Neural progenitor cell (in vitro differentiated cells): ENCODE data around the gene TUNAR. TPM values are rescaled to one million over a fixed set of nuclear protein-coding genes. Genes with fewer than 3 reads are reported as not detected.

Experiments
- DNase-seq: peaks from one replicate; pipeline ENCODE4 v3.0.0-alpha.2; 2016; ENCODE audit warnings: low spot score
- H2AFZ ChIP-seq: fragments of 200-600 bp; sonication (generic); replicated peaks from 2 replicates; pipeline ENCODE4 v1.6.1; 2016; ENCODE audit warnings: antibody characterized with exemption
- H3F3A ChIP-seq: fragments of 200-600 bp; sonication (generic); 2 replicates; pipeline ENCODE4 v1.6.1; 2016; ENCODE audit warnings: antibody characterized with exemption, low read depth
- H3K27ac ChIP-seq: fragments of 200-600 bp; sonication (generic); 2 replicates; pipeline ENCODE4 v1.5.1; 2016; ENCODE audit warnings: mild to moderate bottlenecking
- H3K27me3 ChIP-seq: fragments of 200-600 bp; sonication (generic); 2 replicates; pipeline ENCODE4 v1.6.1; 2016; ENCODE audit warnings: mild to moderate bottlenecking, moderate library complexity
- H3K36me3 ChIP-seq: fragments of 200-600 bp; sonication (generic); 2 replicates; pipeline ENCODE4 v1.5.1; 2016
- H3K4me1 ChIP-seq: fragments of 200-600 bp; sonication (generic); 2 replicates; pipeline ENCODE4 v1.6.1; 2016; ENCODE audit warnings: mixed run types
- H3K4me2 ChIP-seq: fragments of 200-600 bp; sonication (generic); 2 replicates; pipeline ENCODE4 v1.6.1; 2016
- H3K4me3 ChIP-seq: fragments of 200-600 bp; sonication (generic); 2 replicates; pipeline ENCODE4 v1.5.1; 2016
- H3K79me2 ChIP-seq: fragments of 200-600 bp; sonication (generic); 2 replicates; pipeline ENCODE4 v1.6.1; 2016; ENCODE audit warnings: low read depth
- H3K9ac ChIP-seq: fragments of 200-600 bp; sonication (generic); 2 replicates; pipeline ENCODE4 v1.6.1; 2016
- H3K9me3 ChIP-seq: fragments of 200-600 bp; sonication (generic); 2 replicates; pipeline ENCODE4 v1.5.1; 2016; ENCODE audit warnings: low read depth
- H4K20me1 ChIP-seq: fragments of 200-600 bp; sonication (generic); 2 replicates; pipeline ENCODE4 v1.6.1; 2016; ENCODE audit warnings: low read depth
- H3K27ac Mint-ChIP-seq: 3 replicates; pipeline ENCODE4 v1.8.0; 2021; ENCODE audit warnings: mixed read lengths
- H3K27me3 Mint-ChIP-seq: 2 replicates; pipeline ENCODE4 v1.8.0; 2022; ENCODE audit warnings: low read depth, mild to moderate bottlenecking, inconsistent platforms, moderate library complexity, mixed read lengths; ENCODE audit not compliant: insufficient read depth
- H3K36me3 Mint-ChIP-seq: 3 replicates; pipeline ENCODE4 v1.8.0; 2021; ENCODE audit warnings: mixed read lengths
- H3K4me1 Mint-ChIP-seq: 3 replicates; pipeline ENCODE4 v1.8.0; 2021; ENCODE audit warnings: mixed read lengths
- H3K4me3 Mint-ChIP-seq: 3 replicates; pipeline ENCODE4 v1.8.0; 2021; ENCODE audit warnings: mild to moderate bottlenecking, moderate library complexity, mixed read lengths
- H3K9me3 Mint-ChIP-seq: 3 replicates; pipeline ENCODE4 v1.8.0; 2020; ENCODE audit warnings: mixed read lengths
- EZH2 ChIP-seq: fragments of 200-600 bp; sonication (generic); IDR thresholded peaks from 2 replicates; pipeline ENCODE4 v1.6.1; 2017; ENCODE audit warnings: antibody characterized with exemption, mild to moderate bottlenecking, moderate library complexity
- EZH2phosphoT487 ChIP-seq: fragments of 200-600 bp; sonication (generic); IDR thresholded peaks from 2 replicates; pipeline ENCODE4 v1.6.1; 2017; ENCODE audit warnings: antibody characterized with exemption
- total RNA-seq: library from RNA; depleted of rRNA; stranded (reverse); fragments of >200 nt; gene quantifications from 2 replicates; pipeline ENCODE4 v1.2.3, GENCODE V29; 2015; ENCODE audit warnings: low replicate concordance
- TF ChIP-seq, protein P1 (sequence below): fragments of 200-600 bp; sonication (generic); IDR thresholded peaks from 2 replicates; pipeline ENCODE4 v1.5.1; 2017; ENCODE audit warnings: antibody characterized with exemption, mild to moderate bottlenecking

TUNAR gene
- total RNA-seq, 1 donor from 2014 or later: 14.1 TPM

DNA sequence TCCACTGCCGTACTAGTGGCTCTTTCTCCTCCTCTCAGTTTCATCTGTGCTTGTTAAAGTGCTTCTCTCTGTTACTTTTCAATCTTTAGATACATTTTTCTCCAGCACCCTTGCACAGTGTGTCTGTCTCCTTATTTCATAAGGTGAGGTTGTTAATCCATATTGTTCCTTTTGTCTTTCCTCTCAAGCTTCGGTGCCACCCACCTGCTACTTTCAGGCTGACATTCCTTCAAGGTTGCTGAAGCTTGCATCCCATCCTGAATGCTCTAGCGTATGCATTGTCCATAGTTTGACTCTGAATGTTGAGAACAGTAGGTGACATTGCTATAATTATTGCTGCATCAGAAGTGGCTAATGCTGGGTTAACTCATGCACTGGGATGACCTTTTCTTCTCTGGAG lies 20.6 kb downstream of the TUNAR start:
- Histone ChIP-seq H3K9ac (no peak overlapping the region), H3K79me2 (no peaks in the 10 kb centered on the region), H4K20me1 (no peaks in the 10 kb centered on the region), H3K4me3 (no peak overlapping the region), H3K36me3 (peaks cover 4% of the 10 kb centered on the region), H3K27me3 (no peaks in the 10 kb centered on the region), H3K4me1 (peaks cover 8% of the 10 kb centered on the region), H3K4me2 (no peak overlapping the region), H3K9me3 (no peaks in the 10 kb centered on the region), H3K27ac (no peak overlapping the region), H3F3A (no peaks in the 10 kb centered on the region), H2AFZ (no peak overlapping the region)
- TF ChIP-seq EZH2phosphoT487 (no peak), EZH2 (no peak)
- TF ChIP-seq, protein P1, sequence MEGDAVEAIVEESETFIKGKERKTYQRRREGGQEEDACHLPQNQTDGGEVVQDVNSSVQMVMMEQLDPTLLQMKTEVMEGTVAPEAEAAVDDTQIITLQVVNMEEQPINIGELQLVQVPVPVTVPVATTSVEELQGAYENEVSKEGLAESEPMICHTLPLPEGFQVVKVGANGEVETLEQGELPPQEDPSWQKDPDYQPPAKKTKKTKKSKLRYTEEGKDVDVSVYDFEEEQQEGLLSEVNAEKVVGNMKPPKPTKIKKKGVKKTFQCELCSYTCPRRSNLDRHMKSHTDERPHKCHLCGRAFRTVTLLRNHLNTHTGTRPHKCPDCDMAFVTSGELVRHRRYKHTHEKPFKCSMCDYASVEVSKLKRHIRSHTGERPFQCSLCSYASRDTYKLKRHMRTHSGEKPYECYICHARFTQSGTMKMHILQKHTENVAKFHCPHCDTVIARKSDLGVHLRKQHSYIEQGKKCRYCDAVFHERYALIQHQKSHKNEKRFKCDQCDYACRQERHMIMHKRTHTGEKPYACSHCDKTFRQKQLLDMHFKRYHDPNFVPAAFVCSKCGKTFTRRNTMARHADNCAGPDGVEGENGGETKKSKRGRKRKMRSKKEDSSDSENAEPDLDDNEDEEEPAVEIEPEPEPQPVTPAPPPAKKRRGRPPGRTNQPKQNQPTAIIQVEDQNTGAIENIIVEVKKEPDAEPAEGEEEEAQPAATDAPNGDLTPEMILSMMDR: no peak
- Mint-ChIP-seq H3K4me1 (peaks cover 2% of the 10 kb centered on the region), H3K27me3 (peaks cover 2% of the 10 kb centered on the region), H3K9me3 (no peaks in the 10 kb centered on the region), H3K27ac (peak overlapping the region; percentile 31), H3K36me3 (no peaks in the 10 kb centered on the region), H3K4me3 (no peak overlapping the region)
- no peak for DNase-seq

DNA sequence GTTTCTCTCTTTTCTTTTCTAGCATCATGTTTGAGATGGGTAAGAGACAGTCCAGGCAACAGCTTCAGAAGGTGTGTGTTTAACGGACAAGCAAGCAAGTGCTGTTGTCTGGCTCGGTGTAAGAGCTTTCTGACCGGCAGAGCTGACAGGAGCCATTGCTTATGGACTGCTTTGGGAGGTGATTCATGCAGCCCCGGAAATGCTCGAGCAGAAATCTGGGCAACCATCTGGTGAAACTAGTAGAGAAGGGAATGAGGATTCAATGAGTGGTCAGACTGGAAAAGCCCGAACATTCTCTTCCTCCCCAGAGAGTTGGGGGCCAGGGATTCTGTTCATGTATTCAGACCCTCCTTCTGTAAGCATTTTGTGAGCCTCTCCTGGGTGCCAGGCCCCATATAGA lies 24.4 kb downstream of the TUNAR start:
- peaks cover 2% of the 10 kb centered on the region for H3K4me1 Mint-ChIP-seq
- no peak overlapping the region for H3K27ac Mint-ChIP-seq
- Histone ChIP-seq H3K9me3 (no peaks in the 10 kb centered on the region), H3F3A (no peaks in the 10 kb centered on the region), H2AFZ (no peak overlapping the region), H3K27ac (no peak overlapping the region), H3K79me2 (no peaks in the 10 kb centered on the region), H3K4me1 (peaks cover 8% of the 10 kb centered on the region), H4K20me1 (no peaks in the 10 kb centered on the region), H3K9ac (no peak overlapping the region), H3K4me2 (no peak overlapping the region), H3K36me3 (peaks cover 4% of the 10 kb centered on the region), H3K4me3 (no peak overlapping the region), H3K27me3 (no peaks in the 10 kb centered on the region)
- H3K36me3 Mint-ChIP-seq: no peaks in the 10 kb centered on the region
- DNase-seq: no peak
- H3K4me3 Mint-ChIP-seq: no peak overlapping the region
- H3K27me3 Mint-ChIP-seq: peaks cover 2% of the 10 kb centered on the region
- no peaks in the 10 kb centered on the region for H3K9me3 Mint-ChIP-seq
- TF ChIP-seq, protein P1: no peak
- TF ChIP-seq EZH2: no peak
- no peak for TF ChIP-seq EZH2phosphoT487

DNA sequence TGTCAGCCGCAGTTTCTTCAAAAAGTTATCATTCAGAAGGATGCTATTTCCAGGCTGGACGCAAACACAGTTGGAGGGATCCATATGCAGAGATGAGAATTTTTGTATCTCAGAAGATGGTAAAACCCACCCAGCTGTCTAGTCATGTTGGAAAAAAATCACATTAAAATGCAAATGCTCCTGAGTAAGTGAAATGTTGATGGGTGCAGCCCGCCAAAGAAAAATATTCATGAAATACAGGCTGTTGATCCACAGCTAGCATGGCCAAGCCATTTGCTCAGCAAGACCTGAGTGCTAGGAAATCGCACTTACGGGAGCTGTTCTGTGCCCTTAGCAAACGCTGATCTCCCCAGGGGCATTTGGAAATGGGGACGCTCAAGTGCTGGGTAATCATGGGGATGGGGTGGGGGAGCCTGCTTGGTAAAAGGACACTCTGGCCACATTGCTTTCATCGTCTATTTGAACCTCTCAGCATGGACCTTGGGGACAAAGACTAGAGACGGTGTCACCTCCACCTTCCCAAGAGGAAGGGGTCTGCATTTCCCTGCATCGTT lies 25.7 kb downstream of the TUNAR start:
- no peak overlapping the region for H3K4me2 ChIP-seq
- H4K20me1 ChIP-seq: no peaks in the 10 kb centered on the region
- no peaks in the 10 kb centered on the region for H3K9me3 ChIP-seq
- Mint-ChIP-seq H3K9me3 (no peaks in the 10 kb centered on the region), H3K27me3 (peaks cover 2% of the 10 kb centered on the region), H3K4me3 (no peak overlapping the region), H3K36me3 (no peaks in the 10 kb centered on the region), H3K4me1 (peaks cover under 1% of the 10 kb centered on the region), H3K27ac (no peak overlapping the region)
- no peak overlapping the region for H3K4me3 ChIP-seq
- H3K27me3 ChIP-seq: no peaks in the 10 kb centered on the region
- no peak for DNase-seq
- no peak overlapping the region for H3K27ac ChIP-seq
- H3F3A ChIP-seq: no peaks in the 10 kb centered on the region
- peaks cover 4% of the 10 kb centered on the region for H3K36me3 ChIP-seq
- H2AFZ ChIP-seq: no peak overlapping the region
- TF ChIP-seq EZH2 (no peak), EZH2phosphoT487 (no peak)
- TF ChIP-seq, protein P1: no peak
- no peaks in the 10 kb centered on the region for H3K79me2 ChIP-seq
- H3K9ac ChIP-seq: no peak overlapping the region
- no peaks in the 10 kb centered on the region for H3K4me1 ChIP-seq
